Eye (tissue), 1 donor: ENCODE measurements around the gene HSF5.
"Not testable (repeated sequence)": the region's sequence is repeated elsewhere in the genome, so short reads cannot be mapped to it uniquely, and the experiment has no call there.

Source experiments
- DNase-seq: peaks from one replicate; pipeline ENCODE4 v3.0.0-alpha.2; 2015

Gene HSF5

GRCh38 chr17:58516644-58517377, 28.6 kb upstream of the HSF5 start:
- no peak for DNase-seq

GRCh38 chr17:58515286-58515685, 27.1 kb upstream of the HSF5 start:
- no peak for DNase-seq

- no peak for DNase-seq
These were observed 26.6 kb upstream of the HSF5 start for GRCh38 chr17:58514770-58515157.

DNA sequence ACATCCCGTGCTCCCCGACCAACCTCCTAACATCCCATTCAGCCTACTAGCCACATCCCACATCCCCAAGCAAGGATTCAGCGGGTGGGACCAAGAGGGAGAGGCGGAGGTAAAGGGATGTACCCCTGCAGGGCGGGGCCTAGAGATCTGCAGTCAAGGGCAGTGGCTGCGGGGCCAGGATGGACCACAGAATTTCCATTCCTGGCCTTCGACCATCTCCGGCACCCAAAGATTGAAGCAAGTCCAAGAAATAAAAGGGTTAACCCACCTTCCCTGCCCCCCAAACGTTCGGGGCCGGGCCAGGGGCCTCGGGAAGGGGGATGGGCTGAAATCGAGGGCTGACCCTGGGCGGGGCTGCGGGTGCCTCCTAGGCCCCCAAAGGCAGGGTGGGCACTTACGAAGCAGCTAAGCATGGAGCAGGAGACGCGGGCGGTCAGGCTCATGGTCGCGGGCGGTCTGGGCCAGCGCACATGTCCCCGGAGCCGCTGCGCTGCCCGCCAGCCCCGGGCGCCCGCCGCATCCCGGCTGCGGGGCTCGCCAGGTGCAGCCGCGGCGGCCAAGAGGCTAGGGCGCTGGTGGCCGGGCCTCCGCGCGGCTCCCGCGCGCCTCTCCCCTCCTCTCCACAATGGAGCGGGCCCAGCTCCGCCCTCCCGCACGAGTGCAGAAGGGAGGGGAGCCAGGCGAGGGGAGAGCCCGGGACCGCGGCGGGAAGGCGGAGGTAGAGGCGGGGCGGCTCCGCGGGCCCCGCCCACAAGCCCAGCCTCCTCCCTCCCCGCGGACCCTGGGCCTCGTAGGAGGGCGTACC, 26.0 kb upstream of the HSF5 start, which contains the start of gene MTMR4:
TSS of gene MTMR4 (minus strand) at position 674 of the 805 bp plus-strand sequence. CDS start at position 443, 231 bp downstream.
- DNase-seq = peak; percentile 92

DNA sequence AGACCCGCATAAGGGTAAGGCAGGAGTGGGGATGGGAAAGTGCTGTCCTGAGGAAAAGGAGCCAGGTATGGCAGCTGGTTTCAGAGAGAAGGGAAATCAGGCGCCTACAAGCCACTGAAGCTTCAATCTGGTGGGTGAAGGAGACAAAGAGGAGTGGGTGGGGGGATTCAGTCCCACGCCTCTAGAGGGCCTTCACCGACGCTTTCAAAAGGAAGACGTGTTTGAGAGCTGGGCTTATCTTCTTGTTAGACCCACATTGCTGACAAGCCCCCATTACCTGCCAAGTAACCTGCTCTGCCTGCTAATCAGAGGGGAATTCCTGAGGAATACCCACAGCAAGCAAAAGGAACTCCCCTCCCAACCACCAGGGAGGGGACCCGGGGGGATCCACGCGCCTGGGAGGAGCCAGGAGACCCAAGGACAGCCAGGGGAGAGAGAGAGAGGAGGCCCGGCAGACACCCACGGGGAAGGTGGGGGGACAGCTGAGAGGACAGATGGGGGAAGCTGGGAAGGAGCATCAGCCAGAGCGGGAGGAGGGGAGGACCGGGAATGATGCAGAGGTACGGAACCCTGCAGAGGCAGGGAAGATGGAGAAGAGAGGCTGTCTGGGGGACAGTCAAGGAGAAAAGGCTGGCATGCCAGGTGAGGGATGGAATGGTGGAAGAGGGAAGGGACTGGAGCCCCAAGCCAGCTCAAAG, 25.2 kb upstream of the HSF5 start:
- peak; percentile 61 for DNase-seq

- no peak for DNase-seq
These were observed 21.9 kb upstream of the HSF5 start for GRCh38 chr17:58510075-58510474.

DNA sequence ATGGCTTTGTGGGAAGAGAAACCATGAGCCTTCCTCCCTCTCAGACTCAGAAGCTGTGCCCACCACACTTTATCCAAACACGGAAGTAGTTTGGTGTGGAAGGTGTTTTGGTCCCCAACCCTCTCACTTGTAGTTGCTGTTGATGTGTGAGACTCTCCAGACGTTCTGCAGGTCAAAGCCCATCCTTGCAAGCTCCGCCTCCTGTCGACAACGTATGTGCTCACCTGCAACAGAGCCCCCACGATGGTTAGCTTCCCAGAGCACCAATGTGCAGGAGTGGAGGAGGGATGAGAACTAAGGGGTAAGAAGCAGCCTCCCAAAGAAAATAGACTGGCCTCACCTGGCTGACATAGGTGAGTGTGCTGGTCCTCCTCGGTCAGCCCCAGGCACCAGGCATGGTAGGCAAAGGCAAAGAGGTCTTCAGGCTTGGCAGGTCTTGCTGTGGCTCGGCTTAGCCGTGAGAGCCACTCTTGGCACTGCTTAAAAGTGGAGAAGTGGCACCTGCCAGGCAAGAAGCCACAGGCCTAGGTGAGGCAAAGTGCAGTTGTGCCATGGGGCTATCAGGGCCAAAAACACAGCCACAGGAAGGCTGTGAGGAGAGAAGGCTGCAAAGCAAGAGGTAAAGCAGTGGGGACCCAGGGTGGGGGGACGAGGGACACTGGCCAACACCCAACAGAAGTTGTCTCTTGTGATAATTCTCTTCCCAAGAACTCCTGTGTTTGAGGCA, 20.3 kb upstream of the HSF5 start:
- no peak for DNase-seq

DNA sequence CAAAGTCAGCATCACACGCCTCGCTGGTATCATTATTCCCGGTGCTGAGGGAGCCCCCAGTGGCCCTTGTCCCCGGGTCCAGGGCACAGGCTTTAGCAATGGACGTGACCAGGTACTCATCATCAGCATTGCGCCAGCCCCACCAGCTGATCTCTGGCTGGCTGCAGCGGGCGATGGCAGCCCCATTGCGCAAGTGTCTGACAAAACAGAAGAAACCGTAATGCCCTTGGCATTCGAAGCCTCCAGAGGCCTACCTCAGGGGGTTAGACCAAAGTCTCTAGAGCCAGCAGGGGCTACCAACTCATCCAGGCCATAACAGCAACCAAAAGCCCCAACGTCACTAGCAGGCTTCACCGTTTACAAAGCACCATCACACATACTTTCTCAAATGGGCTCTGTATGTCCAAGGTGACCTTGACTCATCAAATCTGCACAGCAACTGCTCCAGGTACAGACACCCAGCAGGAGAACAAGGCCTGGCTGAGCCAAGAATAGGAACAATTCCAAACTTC, 19.0 kb upstream of the HSF5 start:
- no peak for DNase-seq

GRCh38 chr17:58506354-58507080, 18.3 kb upstream of the HSF5 start:
- DNase-seq = no peak

- no peak for DNase-seq
These were observed 16.7 kb upstream of the HSF5 start for GRCh38 chr17:58504826-58505351.

- no peak for DNase-seq
These were observed 15.7 kb upstream of the HSF5 start for GRCh38 chr17:58503866-58504265.

DNA sequence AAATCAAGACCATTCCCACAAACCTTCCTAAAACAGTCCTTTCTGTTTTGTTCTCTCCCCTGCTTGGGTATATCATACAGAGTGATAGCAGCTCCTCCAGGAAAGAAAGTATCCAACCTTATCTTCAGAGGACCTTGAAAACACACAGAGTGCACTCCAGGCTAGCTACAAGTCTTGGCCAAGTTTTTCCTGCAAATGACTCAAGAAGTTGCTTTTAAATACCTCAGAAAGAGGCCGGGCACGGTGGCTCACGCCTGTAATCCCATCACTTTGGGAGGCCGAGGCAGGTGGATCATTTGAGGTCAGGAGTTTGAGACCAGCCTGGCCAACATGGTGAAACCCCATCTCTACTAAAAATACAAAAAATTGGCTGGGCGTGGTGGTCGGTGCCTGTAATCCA, 14.9 kb upstream of the HSF5 start:
- DNase-seq = not testable (repeated sequence)

- DNase-seq = no peak
These were observed 13.2 kb upstream of the HSF5 start for GRCh38 chr17:58501451-58501850.

DNA sequence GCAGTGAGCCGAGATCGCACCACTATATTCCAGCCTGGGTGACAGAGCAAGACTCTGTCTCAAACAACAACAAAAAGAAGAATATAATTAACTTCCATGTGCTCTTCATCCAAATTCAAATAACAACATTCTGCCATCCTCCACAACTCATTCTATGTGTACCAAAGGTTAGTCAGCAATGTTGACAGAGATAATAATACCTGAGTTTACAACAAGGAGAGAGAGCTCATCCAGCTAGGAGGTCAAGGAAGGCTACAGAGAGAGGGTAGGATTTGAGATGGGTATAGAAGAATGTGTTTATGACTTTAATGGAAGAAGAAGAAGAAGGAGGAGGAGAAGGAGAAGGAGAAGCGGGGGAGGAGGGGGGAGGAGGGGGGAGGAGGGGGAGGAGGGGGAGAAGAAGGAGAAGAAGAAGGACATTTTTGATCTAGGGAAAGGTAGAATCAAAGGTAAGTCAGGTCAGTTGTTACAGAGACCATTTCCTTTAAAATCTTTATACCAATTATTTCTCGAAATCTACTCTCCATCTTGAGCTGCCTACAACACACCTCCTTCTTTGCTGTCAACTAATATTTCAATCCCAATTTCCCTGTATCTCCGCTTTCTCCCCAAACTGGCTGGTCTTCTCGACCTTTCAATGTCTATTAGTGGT, 10.1 kb upstream of the HSF5 start:
- no peak for DNase-seq

DNA sequence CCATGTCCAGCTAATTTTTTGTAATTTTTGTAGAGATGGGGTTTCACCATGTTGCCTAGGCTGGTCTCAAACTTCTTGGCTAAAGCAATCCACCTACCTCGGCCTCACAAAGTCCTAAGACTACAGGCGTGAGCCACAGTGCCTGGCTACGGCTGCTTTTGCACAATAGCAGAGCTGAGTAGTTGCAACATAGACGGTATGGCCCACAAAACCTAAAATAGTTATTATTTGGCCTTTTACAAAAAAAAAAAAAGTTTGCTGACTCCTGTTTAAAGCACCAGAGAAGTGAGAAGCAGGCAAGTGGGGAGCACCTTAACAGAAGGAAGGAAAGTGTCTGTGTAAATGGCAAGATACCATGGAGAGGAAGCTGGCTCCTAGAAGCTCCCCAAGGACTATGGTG, 5.3 kb upstream of the HSF5 start:
- no peak for DNase-seq

- DNase-seq = no peak
These were observed 4.3 kb upstream of the HSF5 start for GRCh38 chr17:58492238-58493121.

GRCh38 chr17:58491510-58492045, 3.4 kb upstream of the HSF5 start:
- no peak for DNase-seq

- DNase-seq = no peak
These were observed 251 bp upstream of the HSF5 start for GRCh38 chr17:58488428-58488890.

- DNase-seq = no peak
These were observed 3.6 kb downstream of the HSF5 start for GRCh38 chr17:58484600-58484999.

DNA sequence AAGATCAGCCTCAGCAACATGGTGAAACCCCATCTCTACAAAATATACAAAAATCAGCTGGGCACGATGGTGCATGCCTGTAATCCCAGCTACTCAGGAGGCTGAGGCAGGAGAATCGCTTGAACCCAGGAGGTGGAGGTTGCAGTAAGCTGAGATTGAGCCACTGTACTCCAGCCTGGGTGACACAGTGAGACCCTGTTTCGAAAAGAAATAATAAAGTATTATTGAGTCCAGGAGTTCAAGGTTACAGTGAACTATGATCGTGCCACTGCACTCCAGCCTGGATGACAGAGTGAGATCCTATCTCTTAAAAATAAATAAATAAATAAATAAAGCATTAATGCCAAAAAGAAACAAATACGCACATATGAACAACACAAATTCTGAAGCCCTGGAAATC, 6.4 kb downstream of the HSF5 start:
- not testable (repeated sequence) for DNase-seq
